HEK293T (cell line): ENCODE results near the gene FAS.

Experiments
- BHLHE40 ChIP-seq: fragments of 450-650 bp; IDR thresholded peaks from 2 replicates; pipeline ENCODE4 v1.6.1; 2016; ENCODE audit warnings: mild to moderate bottlenecking, moderate library complexity, borderline replicate concordance
- FOXA1 ChIP-seq: fragments of 450-650 bp; IDR thresholded peaks from 2 replicates; pipeline ENCODE4 v1.6.1; 2016; ENCODE audit warnings: mild to moderate bottlenecking

GRCh38 chr10:89035461-89035860, 44.9 kb downstream of the FAS start:
- TF ChIP-seq FOXA1 (no peak), BHLHE40 (no peak)
